Measurements from ENCODE around the gene MAG. TPM values are rescaled to one million over a fixed set of nuclear protein-coding genes. Genes with fewer than 3 reads are reported as not detected.

The MAG gene
- total RNA-seq, 1 donor, result not detected

DNA sequence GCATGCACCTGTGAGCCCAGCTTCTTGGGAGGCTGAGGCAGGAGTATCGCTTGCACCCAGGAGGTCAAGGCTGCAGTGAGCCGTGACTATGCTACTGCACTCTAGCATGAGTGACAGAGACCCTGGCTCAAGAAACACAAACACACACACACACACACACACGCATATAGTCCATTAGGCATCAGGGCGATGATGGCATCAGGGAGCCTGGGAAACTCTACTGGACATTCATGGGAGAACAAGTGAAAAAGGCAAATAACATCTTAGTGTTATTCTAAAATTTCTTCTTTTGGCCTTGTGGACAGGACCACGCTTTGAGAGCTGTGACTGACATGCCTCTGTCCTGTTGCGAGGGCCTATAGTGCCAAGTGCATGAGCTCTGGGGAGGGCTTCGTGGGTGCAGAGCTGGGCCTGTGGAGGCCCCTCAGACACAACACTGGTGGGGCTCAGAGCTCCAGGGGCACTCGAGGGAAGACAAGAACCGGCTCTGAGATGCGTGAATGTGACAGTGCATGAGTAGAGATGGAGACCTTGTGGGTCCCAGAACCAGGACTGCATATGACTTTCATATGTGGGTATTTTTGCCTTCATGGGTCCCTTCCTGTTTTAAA, 31.2 kb upstream of the MAG start:
- H3K4me3 ChIP-seq (ENCODE audit: low read depth, low read length), result no peak overlapping the region
- TF ChIP-seq, protein P1, sequence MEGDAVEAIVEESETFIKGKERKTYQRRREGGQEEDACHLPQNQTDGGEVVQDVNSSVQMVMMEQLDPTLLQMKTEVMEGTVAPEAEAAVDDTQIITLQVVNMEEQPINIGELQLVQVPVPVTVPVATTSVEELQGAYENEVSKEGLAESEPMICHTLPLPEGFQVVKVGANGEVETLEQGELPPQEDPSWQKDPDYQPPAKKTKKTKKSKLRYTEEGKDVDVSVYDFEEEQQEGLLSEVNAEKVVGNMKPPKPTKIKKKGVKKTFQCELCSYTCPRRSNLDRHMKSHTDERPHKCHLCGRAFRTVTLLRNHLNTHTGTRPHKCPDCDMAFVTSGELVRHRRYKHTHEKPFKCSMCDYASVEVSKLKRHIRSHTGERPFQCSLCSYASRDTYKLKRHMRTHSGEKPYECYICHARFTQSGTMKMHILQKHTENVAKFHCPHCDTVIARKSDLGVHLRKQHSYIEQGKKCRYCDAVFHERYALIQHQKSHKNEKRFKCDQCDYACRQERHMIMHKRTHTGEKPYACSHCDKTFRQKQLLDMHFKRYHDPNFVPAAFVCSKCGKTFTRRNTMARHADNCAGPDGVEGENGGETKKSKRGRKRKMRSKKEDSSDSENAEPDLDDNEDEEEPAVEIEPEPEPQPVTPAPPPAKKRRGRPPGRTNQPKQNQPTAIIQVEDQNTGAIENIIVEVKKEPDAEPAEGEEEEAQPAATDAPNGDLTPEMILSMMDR (IDR thresholded peaks at IDR 0.05; ENCODE audit: insufficient read depth, low read length), result no peak
- DNase-seq (ENCODE audit: low read depth), result no peak

DNA sequence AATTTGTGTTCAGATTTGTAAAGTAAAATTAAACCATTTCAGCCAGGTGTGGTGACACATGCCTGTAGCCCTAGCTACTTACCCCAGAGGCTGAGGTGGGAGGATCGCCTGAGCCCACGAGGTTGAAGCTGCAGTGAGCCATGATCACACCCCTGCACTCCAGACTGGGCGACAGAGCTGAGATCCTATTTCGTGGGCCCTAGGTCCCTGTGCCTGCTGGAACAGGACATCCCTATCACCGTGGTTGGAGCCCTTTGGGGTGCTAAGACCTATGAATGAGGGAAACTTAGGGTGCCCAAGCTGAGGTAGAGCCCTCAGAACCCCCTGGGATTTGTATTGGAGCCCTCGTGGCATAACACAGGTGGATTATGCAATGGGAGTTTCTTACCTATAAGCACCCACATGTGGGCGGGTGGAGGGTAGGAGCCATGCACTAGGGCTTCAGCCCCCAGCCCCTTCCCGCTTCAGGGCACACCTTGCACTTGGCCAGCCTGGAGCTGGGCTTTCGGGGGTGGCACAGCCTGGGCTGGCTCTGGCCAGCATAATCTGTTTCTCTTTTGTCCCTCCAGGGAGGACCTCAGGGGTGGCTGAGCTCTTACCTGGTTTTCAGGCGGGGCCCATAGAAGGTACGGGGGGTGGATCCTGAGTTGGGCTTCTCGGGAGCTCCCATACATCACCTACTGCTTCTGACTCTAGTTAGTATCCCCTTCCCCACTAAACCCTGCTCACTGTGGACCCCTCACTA, 30.4 kb upstream of the MAG start:
- no peak overlapping the region for H3K4me3 ChIP-seq (ENCODE audit: low read depth, low read length)
- DNase-seq (ENCODE audit: low read depth), result no peak
- TF ChIP-seq, protein P1 (IDR thresholded peaks at IDR 0.05; ENCODE audit: insufficient read depth, low read length), result no peak

DNA sequence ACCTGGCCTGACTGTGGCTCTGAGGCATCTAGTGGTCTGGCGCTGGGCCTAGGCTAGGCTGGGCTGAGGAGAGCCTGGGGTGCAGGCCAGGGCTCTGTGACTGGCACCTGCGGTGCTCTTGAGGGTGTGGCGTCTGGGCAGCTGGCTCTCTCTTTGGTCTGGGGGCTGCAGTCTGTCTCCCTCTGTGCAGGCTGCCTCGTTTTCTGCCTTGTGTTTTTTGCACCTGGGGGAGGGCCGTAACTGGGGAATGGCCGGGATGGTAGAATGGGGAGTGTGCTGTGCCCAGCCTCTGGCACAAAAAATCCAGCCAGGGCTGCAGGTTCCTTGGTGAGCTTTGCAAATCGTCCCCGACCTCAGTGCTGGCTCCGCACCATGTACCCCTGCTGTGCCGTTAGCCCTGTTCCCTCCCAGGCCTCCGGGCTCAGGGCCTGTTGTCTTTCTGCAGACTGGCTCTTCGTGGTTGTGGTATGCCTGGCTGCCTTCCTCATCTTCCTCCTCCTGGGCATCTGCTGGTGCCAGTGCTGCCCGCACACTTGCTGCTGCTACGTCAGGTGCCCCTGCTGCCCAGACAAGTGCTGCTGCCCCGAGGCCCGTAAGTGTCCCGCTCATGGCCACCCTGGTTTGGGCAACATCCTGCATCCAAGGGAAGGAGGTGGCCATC, 29.7 kb upstream of the MAG start:
- DNase-seq (ENCODE audit: low read depth), result no peak
- TF ChIP-seq, protein P1 (IDR thresholded peaks at IDR 0.05; ENCODE audit: insufficient read depth, low read length), result no peak
- no peak overlapping the region for H3K4me3 ChIP-seq (ENCODE audit: low read depth, low read length)

DNA sequence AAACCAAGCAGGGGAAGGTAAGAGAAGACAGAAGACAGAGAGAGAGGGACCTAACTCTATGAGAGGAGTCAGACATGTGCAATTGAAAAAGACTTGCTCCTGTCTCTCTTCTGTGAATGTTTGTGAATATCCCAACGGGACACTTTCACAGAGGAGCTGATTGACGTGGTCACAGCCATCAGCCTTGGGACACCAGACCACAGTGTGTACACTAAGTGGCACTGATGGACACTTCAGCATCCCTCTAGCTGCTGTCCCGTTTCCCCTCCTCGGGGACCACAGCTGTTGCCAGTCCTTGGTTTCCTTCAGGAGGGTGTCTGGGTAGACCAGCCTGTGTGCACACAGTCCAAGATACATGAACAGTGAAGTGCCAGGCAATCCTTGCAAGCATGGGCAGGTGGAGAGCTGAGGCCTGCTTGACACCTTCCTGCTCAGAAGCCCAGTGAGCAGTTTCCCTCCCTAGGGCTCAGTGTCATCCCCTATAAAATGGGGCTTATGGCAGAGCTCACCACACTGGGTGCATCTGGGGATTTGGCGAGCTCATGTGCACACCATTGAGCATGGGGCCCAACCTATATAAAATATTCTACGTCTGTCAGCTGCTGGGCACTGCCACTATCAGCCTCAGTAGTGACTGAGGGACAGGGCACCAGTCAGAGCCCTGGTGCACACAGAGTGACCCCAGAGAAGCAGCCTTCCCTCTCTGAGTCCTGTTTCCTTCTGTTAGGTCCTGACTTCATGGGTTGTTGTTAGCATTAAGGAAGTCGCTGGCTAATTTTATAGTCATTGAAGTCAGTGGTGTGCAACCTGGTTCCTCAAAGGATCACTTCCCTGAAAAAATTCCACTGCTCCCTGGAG, 27.5 kb upstream of the MAG start:
- TF ChIP-seq, protein P1 (IDR thresholded peaks at IDR 0.05; ENCODE audit: insufficient read depth, low read length), result no peak
- no peak overlapping the region for H3K4me3 ChIP-seq (ENCODE audit: low read depth, low read length)
- DNase-seq (ENCODE audit: low read depth), result no peak

DNA sequence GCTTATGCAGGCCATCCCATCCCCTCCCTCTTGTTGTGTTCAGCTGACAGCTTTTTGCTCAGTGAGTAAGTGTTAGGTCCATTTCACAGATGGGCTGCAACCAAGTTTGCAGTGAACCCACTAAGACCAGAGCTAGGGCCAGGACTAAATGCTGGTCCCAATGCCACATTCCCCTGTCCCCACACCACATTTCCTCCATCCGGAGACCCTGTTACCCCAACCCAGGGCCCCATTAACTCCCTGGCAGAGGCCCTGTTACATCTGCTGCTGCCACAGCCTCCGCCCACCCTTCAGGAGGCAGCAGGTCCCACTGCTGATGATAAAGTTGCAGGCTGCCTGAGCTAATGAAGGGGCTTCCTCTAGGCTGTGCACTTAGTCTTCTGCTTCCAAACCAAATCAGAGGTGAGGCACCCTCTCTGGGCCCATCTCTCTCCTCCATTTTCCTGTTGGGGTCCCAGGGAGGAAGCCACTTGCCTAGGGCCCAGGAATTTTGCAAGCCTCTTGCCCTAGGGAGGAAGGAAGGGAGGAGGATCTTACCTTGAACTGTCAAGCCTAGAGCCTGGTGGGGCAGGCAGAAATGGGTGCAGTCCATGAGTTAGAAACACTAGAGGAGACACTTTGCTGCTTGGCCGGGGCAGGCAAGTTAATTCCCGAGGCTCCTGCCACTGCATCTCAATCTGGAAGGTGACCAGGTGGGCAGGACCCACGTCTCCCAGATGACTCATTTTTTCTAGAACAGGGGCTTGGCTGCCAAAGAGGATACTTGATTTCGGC, 26.6 kb upstream of the MAG start:
- no peak for DNase-seq (ENCODE audit: low read depth)
- no peak overlapping the region for H3K4me3 ChIP-seq (ENCODE audit: low read depth, low read length)
- TF ChIP-seq, protein P1 (IDR thresholded peaks at IDR 0.05; ENCODE audit: insufficient read depth, low read length), result no peak
